Measurements from ENCODE around the gene TTYH2.
"Not testable (repeated sequence)": the region's sequence is repeated elsewhere in the genome, so short reads cannot be mapped to it uniquely, and the experiment has no call there.

The TTYH2 gene

DNA sequence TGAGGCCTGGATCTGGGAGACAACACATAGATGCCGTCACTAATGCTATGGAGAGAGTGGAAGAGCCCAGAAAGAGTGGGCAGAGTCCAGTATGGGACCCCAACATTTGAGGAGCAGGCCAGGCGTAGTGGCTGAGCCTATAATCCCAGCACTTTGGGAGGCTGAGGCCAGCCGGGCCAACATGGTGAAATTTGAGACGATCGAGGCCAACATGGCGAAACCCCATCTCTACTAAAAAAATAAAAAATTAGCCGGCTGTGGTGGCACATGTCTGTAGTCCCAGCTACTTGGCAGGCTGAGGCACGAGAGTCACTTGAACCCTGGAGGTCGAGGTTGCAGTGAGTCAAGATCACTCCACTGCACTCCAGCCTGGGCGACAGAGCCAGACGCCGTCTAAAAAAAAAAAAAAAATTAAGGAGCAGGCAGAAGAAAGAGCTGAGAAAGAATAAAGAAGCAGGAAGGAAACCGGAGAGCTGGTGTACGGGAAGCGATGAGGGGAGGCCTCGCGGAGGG lies 54.7 kb downstream of the TTYH2 start:
- DNase-seq, result no peak

GRCh38 chr17:74268558-74268957 lies 55.2 kb downstream of the TTYH2 start:
- no peak for DNase-seq

DNA sequence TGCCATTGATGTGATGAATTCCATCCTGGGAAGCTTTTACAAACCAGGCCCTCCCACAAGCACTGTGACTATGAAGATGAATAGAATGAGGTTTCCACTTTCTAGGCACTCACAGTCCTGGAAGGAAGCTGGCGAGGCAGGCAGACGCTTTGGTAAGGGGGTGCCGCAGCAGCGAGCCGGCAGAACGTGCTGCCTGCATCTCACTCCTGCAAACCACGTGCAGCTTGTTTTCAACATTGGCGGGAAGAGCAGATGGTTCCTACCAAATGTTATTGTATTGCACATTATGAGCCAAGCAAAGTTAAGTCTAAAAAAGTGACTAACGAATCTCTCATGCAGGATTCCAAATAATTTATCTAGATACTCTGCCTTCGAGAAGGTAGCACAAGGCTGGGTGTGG lies 57.0 kb downstream of the TTYH2 start:
- DNase-seq, result no peak

GRCh38 chr17:74271281-74271680 lies 57.9 kb downstream of the TTYH2 start:
- no peak for DNase-seq

DNA sequence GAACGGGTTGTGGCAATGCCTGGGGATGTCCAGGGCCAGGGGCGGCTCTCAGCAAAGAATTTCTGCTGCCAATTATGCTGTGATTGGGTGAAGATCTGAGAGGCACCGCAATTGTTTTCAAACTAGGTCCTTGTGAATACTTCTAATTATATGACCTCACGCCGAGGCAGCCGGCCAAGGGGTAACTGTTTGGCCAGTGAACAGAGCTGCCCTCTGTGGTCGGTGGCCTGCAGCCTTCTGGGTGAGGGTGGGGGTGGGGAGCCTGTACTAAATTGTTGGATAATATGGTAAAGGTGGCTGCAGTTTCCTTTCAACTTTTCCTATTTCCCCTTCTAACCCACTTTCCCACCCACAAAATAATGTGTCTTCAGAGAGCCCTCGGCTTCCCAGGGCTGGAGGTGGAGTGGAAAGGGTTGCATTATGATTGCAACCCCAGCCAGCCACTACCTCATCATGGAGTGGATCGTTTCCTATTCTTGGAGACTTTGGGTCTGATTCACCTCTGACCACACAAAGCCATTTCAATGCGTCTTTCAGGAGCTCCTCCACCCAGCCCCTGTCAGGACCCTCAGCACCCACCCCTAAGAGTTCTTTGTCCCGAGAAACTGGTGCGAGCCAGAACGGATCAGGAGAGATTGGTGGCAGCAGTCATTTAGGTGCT lies 58.7 kb downstream of the TTYH2 start:
- DNase-seq, result no peak

- no peak for DNase-seq
Measured at GRCh38 chr17:74272731-74273201, 59.4 kb downstream of the TTYH2 start.

DNA sequence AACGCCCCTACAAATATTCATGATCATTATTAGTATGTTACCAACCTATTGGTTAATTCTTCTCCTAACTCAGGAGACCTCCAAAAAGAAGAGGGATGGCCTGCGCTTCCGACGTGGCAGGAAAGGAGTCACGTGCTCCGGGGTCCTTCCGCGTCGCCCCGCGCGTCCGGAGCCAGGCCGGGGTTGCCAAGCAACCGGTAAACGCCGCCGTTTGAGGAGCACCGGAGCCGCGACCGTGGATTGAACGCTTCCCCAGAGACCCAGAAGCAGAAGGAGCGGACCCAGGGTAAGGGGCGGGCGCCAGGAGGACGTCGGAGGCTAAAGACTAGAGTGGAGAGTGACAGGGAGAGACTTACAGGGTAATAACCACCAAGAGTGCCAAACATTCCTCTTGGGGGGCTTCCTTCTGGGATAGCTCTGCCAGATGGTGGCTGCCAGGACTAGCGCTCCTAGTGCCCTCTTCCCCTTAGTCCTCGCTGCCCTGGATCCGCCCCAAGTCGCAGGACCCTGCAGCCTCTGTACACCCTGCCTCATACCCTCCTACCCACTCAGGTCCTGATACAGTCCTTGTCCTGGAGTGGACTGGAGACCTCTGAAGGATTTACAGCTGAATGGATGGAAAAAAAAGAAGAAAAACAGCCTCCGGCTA lies 60.8 kb downstream of the TTYH2 start, which contains the start of gene DNAI2:
Gene DNAI2, plus strand, starts transcription at position 175 of the 649 bp plus-strand sequence. CDS start 7,584 bp downstream, outside the sequence.
- no peak for DNase-seq

- no peak for DNase-seq
Measured at GRCh38 chr17:74274709-74275340, 61.5 kb downstream of the TTYH2 start.

- DNase-seq, result no peak
Measured at GRCh38 chr17:74276051-74276476, 62.7 kb downstream of the TTYH2 start.

DNA sequence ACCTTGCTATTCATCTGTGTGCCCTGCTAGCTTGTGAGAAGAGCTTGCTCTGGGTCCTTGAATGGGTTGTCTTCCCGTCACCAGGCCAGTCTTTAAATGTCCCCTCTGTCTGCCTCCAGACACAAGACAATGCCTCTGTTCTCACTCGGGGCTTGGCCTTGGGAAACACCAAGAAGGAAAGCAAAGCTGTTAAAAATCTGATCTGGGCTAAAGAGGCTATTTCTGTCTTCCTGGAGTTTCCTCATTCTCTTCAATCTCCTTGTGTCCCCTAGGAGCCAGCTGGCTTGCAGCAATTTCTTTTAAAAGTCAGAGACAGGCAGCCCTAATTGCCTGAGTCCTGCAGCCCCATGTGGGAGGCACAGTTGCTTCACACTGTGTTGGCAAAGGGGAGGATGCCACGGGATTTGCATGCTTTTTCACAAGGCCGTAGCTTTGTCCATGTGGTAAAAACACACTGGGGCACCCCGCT lies 63.2 kb downstream of the TTYH2 start:
- DNase-seq, result no peak

- no peak for DNase-seq
Measured at GRCh38 chr17:74277935-74278334, 64.6 kb downstream of the TTYH2 start.

- DNase-seq, result not testable (repeated sequence)
Measured at GRCh38 chr17:74279617-74280016, 66.2 kb downstream of the TTYH2 start.

DNA sequence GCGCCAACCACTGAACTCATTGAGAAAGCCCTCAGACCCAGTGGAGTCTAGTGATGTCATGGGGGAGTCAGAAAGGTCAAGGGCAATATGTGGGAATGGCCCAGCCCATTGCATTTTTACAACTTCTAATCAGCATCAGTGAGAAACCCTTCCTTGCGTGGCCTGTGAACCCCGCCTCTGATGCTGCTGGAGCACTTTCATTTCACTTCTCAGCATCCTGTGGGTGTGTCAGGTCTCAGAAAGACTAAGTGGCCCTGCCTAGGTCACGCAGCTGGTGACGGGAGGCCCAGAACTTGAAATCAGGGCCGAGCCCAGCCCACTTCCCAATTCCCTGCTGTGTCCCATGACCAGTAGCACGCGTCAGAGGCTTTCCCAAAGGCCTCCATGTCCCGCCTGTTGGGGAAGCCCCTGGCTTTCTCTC lies 66.7 kb downstream of the TTYH2 start:
- DNase-seq, result peak; percentile 49

- no peak for DNase-seq
Measured at GRCh38 chr17:74281799-74282198, 68.4 kb downstream of the TTYH2 start.

- DNase-seq, result not testable (repeated sequence)
Measured at GRCh38 chr17:74282274-74282586, 68.9 kb downstream of the TTYH2 start.

DNA sequence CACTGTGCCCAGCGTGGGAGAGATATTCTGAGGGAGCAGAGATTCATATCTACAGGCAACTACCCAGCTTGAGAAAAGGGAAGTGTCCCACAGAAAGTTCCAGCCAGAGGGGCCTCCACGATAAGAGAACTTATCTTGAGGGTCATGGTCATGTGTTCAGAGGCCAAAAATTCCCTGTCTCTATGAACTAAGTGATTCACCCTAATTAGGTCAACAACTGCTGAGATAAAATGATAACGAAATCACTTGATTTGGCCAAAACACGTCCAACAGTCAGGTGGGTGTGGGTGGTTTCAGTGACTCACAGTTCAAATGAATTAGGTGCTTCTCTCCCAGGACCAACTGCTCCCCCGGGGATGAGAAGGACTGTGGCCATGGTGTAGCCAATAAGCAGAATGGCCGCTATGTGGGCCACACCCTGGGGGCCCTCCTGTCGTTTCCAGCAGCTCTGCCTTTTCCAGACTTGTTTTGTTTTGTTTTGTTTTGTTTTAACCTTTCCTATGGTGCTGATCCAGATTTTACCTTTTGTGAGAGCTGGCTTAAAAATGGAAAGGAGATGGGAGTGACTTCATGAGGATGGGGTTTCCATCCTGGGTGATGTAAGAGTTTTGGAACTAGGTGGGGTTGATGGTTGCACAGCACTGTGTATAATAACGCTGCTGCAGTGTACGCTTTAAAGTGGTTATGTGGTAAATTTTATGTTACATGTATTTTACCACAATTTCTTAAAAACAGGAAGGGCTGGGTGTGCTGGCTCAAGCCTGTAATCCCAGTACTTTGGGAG lies 69.4 kb downstream of the TTYH2 start:
- DNase-seq, result peak; percentile 43

DNA sequence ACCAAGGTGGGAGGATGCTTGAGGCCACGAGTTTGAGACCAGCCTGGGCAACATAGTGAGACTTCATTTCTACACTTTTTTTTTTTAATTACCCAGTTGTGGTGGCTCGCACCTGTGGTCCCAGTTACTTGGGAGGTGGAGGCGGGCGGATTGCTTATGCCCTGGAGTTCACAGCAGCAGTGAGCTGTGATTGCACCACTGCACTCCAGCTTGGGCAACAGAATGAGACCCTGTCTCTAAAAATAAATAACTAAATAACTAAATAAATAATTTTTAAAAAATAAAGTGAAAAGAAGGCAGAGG lies 70.0 kb downstream of the TTYH2 start:
- no peak for DNase-seq

DNA sequence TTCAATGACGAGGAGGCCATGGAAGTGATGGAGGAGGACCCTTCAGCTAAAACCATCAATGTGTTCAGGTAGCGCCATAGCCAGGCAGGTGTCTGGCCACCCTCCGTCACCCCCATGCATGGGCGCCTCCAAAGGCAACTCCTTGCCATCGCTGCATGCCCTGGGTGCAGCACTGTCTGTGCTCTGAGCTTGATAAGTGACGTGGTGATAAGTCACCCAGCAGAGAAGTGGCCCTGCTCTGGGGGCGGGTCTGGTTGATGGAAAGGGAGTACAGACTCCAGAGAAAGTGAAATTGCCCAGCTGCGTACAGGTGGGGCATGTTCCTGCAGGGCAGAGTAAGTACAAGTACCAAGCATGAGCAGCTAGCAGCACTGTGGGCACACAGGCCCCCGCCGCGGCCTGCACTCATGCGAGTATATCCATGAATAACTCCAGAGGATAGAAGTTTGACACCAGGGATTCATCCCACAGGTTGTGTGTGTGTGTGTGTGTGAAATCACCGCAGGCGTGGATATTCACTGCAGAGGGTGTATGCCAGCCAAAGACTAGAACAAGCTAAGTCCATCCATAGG lies 73.7 kb downstream of the TTYH2 start:
- DNase-seq, result no peak

DNA sequence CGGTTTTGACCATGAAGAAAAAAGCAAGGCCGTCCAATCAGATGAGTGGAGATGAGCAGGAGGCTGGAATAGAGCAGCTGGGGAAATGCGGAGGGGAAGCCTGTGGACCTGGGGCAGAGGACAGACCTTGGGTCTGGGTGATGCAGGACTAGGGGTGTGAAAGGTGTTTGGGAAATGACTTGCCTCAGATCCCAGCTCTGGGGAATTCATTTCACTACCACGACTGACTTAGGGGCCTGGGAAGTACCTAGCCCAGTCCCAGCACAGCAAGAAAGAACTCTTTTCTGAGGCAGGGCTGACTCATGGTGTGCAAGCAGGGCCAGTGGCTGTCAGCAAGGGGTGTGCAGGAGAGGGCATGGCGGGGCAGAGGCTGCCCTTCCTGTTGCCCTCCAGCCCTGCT lies 75.4 kb downstream of the TTYH2 start:
- DNase-seq, result no peak

- no peak for DNase-seq
Measured at GRCh38 chr17:74289688-74290087, 76.3 kb downstream of the TTYH2 start.

DNA sequence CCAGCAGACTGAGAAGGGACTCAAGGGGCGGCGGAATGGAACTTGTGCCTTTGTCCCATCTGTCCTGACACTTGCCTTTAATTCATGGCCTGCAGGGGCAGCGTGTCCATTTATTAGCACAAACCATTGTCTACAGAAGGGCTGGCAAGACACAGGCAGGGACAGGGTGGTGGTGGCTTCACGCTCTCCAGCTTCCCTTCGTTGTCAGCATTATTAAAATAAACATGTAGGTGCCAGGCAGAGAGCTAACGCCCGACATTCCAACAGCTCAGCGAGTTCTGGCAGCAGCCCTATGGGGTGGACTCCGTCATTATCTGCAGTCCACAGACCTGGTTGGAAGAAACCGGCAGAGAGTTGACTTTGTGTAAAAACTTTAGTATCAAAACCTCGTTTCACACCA lies 77.0 kb downstream of the TTYH2 start:
- DNase-seq, result no peak

- no peak for DNase-seq
Measured at GRCh38 chr17:74292495-74292894, 79.1 kb downstream of the TTYH2 start.
